Liver (tissue), 3 donors: ENCODE data around the gene FANCI.

ENCODE experiments used
- HNF4A ChIP-seq, 2 donors: conservative IDR thresholded peaks; 2 replicates each; pipeline ENCODE4 v1.6.1; 2016; ENCODE audit warnings: antibody characterized with exemption in 2 of 2, mild to moderate bottlenecking in 2 of 2
- RAD21 ChIP-seq, 2 donors: IDR thresholded peaks; 2 replicates each; pipeline ENCODE4 v1.6.1; 2016; ENCODE audit warnings: antibody characterized with exemption in 2 of 2, mild to moderate bottlenecking in 2 of 2
- REST ChIP-seq: IDR thresholded peaks from 2 replicates; pipeline ENCODE4 v1.6.1; 2016; ENCODE audit warnings: antibody characterized with exemption, mild to moderate bottlenecking
- SP1 ChIP-seq: IDR thresholded peaks from 2 replicates; pipeline ENCODE4 v1.6.1; 2018; ENCODE audit warnings: antibody characterized with exemption, mild to moderate bottlenecking
- YY1 ChIP-seq: IDR thresholded peaks from 2 replicates; pipeline ENCODE4 v1.6.1; 2016; ENCODE audit warnings: antibody characterized with exemption, mild to moderate bottlenecking
- TF ChIP-seq, protein P1 (sequence below): fragments of 150-350 bp; IDR thresholded peaks from 2 replicates; pipeline ENCODE4 v1.5.1; 2017; ENCODE audit warnings: improper control_type of control experiment, low read depth, low read length; ENCODE audit not compliant: missing input control
- TF ChIP-seq, protein P2 (sequence below): IDR thresholded peaks from 2 replicates; pipeline ENCODE4 v1.6.1; 2016; ENCODE audit warnings: antibody characterized with exemption
- TF ChIP-seq, protein P3 (sequence below): IDR thresholded peaks from 2 replicates; pipeline ENCODE4 v1.6.1; 2016; ENCODE audit warnings: antibody characterized with exemption
- donor health status: healthy.
- donor health status: healthy.

DNA sequence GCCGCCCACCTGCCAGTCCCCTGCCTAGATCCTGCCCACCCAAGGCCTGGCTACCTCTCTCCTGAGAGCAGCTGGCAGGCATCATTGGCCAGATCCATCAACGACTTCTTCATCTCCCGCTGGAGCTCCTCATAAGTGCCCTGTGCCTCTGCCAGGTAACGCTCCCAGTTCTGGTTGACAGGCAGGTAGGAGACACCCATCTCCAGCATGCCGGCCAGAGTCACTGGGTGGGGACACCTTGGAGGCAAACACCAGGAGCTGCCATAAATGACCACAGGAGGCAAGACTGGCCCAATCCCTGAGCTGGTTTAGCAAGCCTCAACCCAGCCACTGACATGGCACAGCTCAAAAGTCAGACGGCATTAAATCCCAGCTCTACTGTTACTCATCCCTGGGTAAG is 83.3 kb downstream of the FANCI start:
- TF ChIP-seq YY1 (no peak), RAD21 (IDR thresholded peaks at IDR 0.05) (no peak), HNF4A (conservative IDR thresholded peaks at IDR 0.05) (no peak), REST (no peak), SP1 (no peak)
- TF ChIP-seq, protein P1, sequence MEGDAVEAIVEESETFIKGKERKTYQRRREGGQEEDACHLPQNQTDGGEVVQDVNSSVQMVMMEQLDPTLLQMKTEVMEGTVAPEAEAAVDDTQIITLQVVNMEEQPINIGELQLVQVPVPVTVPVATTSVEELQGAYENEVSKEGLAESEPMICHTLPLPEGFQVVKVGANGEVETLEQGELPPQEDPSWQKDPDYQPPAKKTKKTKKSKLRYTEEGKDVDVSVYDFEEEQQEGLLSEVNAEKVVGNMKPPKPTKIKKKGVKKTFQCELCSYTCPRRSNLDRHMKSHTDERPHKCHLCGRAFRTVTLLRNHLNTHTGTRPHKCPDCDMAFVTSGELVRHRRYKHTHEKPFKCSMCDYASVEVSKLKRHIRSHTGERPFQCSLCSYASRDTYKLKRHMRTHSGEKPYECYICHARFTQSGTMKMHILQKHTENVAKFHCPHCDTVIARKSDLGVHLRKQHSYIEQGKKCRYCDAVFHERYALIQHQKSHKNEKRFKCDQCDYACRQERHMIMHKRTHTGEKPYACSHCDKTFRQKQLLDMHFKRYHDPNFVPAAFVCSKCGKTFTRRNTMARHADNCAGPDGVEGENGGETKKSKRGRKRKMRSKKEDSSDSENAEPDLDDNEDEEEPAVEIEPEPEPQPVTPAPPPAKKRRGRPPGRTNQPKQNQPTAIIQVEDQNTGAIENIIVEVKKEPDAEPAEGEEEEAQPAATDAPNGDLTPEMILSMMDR = no peak
- TF ChIP-seq, protein P2, sequence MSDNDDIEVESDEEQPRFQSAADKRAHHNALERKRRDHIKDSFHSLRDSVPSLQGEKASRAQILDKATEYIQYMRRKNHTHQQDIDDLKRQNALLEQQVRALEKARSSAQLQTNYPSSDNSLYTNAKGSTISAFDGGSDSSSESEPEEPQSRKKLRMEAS = no peak
- TF ChIP-seq, protein P3, sequence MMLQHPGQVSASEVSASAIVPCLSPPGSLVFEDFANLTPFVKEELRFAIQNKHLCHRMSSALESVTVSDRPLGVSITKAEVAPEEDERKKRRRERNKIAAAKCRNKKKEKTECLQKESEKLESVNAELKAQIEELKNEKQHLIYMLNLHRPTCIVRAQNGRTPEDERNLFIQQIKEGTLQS = no peak
